Esophagus squamous epithelium (tissue), 5 donors: ENCODE data around the gene GCNT1. TPM values are rescaled to one million over a fixed set of nuclear protein-coding genes. Genes with fewer than 3 reads are reported as not detected.

Experiments used
- DNase-seq: peaks from one replicate; lab custom pipeline; 2025; lab: John Stamatoyannopoulos, UW
- H3K27ac ChIP-seq, 4 donors: fragments of 200-600 bp; sonication (generic); one replicate each; pipeline ENCODE4 v1.5.1; 2016 to 2019; ENCODE audit warnings: mild to moderate bottlenecking in 1 of 4
- H3K27me3 ChIP-seq, 4 donors: fragments of 200-600 bp; sonication (generic); 1 replicate in 3 of 4; 2 replicates in 1 of 4; pipeline versions ENCODE4 v1.5.1 to v1.6.0; 2017 to 2021; ENCODE audit warnings: antibody characterized with exemption in 1 of 4
- H3K36me3 ChIP-seq, 3 donors: fragments of 200-600 bp; sonication (generic); one replicate each; pipeline ENCODE4 v1.5.1; 2016 to 2019
- H3K4me1 ChIP-seq, 3 donors: fragments of 200-600 bp; sonication (generic); one replicate each; pipeline ENCODE4 v1.5.1; 2017 to 2019
- H3K4me3 ChIP-seq, 4 donors: fragments of 200-600 bp; sonication (generic); 1 replicate in 3 of 4; 2 replicates in 1 of 4; pipeline ENCODE4 v1.5.1; 2016 to 2019; ENCODE audit warnings: mild to moderate bottlenecking in 2 of 4, moderate library complexity in 1 of 4
- H3K9me3 ChIP-seq, 3 donors: fragments of 200-600 bp; sonication (generic); one replicate each; pipeline ENCODE4 v1.5.1; 2016 to 2019
- CTCF ChIP-seq, 6 experiments: fragments of 450-650 bp in 4 of 6; fragments of 200-600 bp in 2 of 6; sonication (generic) in 2 of 6; IDR thresholded peaks; one replicate each; pipeline ENCODE4 v1.5.1; 2016 to 2019; ENCODE audit warnings: antibody characterized with exemption in 6 of 6, mild to moderate bottlenecking in 4 of 6, moderate library complexity in 4 of 6
- POLR2A ChIP-seq, 4 donors: fragments of 450-650 bp; IDR thresholded peaks; one replicate each; pipeline ENCODE4 v1.6.1; 2017; ENCODE audit warnings: antibody characterized with exemption in 4 of 4, mild to moderate bottlenecking in 4 of 4, moderate library complexity in 3 of 4
- WGBS, 2 donors: methylation state at CpG; one replicate each; pipeline ENCODE4 v1.1.5; 2018; 5-methylcytosine and 5-hydroxymethylcytosine counted together
- intact Hi-C: fragments of 100-400 bp; cut with DNase I; formaldehyde crosslinking; loops from one replicate; pipeline ENCODE4 v1.15.0; 2022
- total RNA-seq, 4 donors: library from RNA; depleted of rRNA; stranded (reverse); fragments of >200 nt; gene quantifications; one replicate each; pipeline ENCODE4 v1.1.0, GENCODE V29; 2016
- donor health status: DM: yes; HTN: yes; CAD: no.

GCNT1 gene
- total RNA-seq, 4 donors from 2014 or later = 1.1 to 4.8 (median 3.0) TPM

- WGBS, 2 donors = 62 to 76% methylated on average over 5 of the region's 5 CpGs
- Histone ChIP-seq H3K4me1 (no peaks in the 10 kb centered on the region), H3K9me3 (peaks cover 0 to 1% (median 0%) of the 10 kb centered on the region in 3 donors), H3K4me3 (no peak overlapping the region), H3K27me3 (no peaks in the 10 kb centered on the region), H3K36me3 (no peaks in the 10 kb centered on the region), H3K27ac (no peak overlapping the region)
- no peak for TF ChIP-seq POLR2A (IDR thresholded peaks at IDR 0.05)
- no peak for TF ChIP-seq CTCF (IDR thresholded peaks at IDR 0.05)
- DNase-seq = no peak
- intact Hi-C loops = no loop called here
These were observed 94.7 kb downstream of the GCNT1 start for GRCh38 chr9:76553680-76554079.

Other genes starting within 250 kb of the GCNT1 start
- gene RFK, start 64.8 kb upstream of the GCNT1 start, total RNA-seq = 10 to 100 TPM; 10.3 to 18.5 (median 12.3) TPM